CD4-positive, alpha-beta T cell (primary cell): Measurements from ENCODE around the gene DIPK1A. TPM values are rescaled to one million over a fixed set of nuclear protein-coding genes. Genes with fewer than 3 reads are reported as not detected.

Source experiments
- ATAC-seq: fragments of 200-7000 bp; cut with Tn5 transposase; one replicate; pipeline ENCODE4 v1.10.0; 2022; ENCODE audit warnings: mild to moderate bottlenecking; ENCODE audit not compliant: poor library complexity
- CTCF ChIA-PET: fragments of 350-600 bp; sonication (Branson Sonifier 250); formaldehyde crosslinking; loops from one replicate; lab custom pipeline; 2021; ENCODE audit warnings: antibody characterized with exemption, inconsistent platforms; lab: Charles Lee
- POLR2A ChIA-PET: fragments of 350-600 bp; sonication (Branson Sonifier 250); formaldehyde crosslinking; loops from one replicate; lab custom pipeline; 2021; ENCODE audit warnings: antibody characterized with exemption, inconsistent platforms; lab: Charles Lee
- DNase-seq, 14 experiments: peaks; one replicate each; pipeline ENCODE4 v3.0.0-alpha.2; 2013 to 2020; ENCODE audit warnings: mixed read lengths in 2 of 14
- H3K27ac ChIP-seq, 2 donors: one replicate each; pipeline versions ENCODE4 v1.5.1 to v1.7.0; 2013; ENCODE audit warnings: low read length in 2 of 2, low read depth in 1 of 2, mild to moderate bottlenecking in 1 of 2
- H3K27me3 ChIP-seq, 2 experiments: 1 replicate in 1 of 2; 2 replicates in 1 of 2; pipeline versions ENCODE4 v1.6.1 to v1.7.0; 2013; ENCODE audit warnings: low read length in 2 of 2, control low read depth in 1 of 2, mild to moderate bottlenecking in 1 of 2, moderate library complexity in 1 of 2; ENCODE audit not compliant: insufficient read depth in 2 of 2, control insufficient read depth in 1 of 2
- H3K36me3 ChIP-seq: one replicate; pipeline ENCODE4 v1.6.1; 2013; ENCODE audit warnings: low read length, control low read depth; ENCODE audit not compliant: insufficient read depth
- H3K4me1 ChIP-seq: one replicate; pipeline ENCODE4 v1.6.1; 2013; ENCODE audit warnings: low read length, control low read depth; ENCODE audit not compliant: insufficient read depth
- H3K4me3 ChIP-seq: one replicate; pipeline ENCODE4 v1.5.1; 2013; ENCODE audit warnings: mild to moderate bottlenecking, low read length, moderate library complexity
- H3K9me3 ChIP-seq, 2 experiments: 1 replicate in 1 of 2; 2 replicates in 1 of 2; pipeline versions ENCODE4 v1.6.1 to v1.7.0; 2013; ENCODE audit warnings: low read length in 2 of 2, mild to moderate bottlenecking in 2 of 2, control low read depth in 1 of 2, moderate library complexity in 1 of 2; ENCODE audit not compliant: control insufficient read depth in 1 of 2, insufficient read depth in 1 of 2
- H3K27ac Mint-ChIP-seq: one replicate; pipeline ENCODE4 v1.8.0; 2020; ENCODE audit warnings: mixed read lengths
- H3K27me3 Mint-ChIP-seq: one replicate; pipeline ENCODE4 v1.8.0; 2021; ENCODE audit warnings: mixed read lengths
- H3K36me3 Mint-ChIP-seq: one replicate; pipeline ENCODE4 v1.8.0; 2021; ENCODE audit warnings: low read depth, mixed read lengths
- H3K4me1 Mint-ChIP-seq: one replicate; pipeline ENCODE4 v1.8.0; 2021; ENCODE audit warnings: low read depth, mixed read lengths
- H3K4me3 Mint-ChIP-seq: one replicate; pipeline ENCODE4 v1.8.0; 2020; ENCODE audit warnings: mild to moderate bottlenecking, mixed read lengths
- H3K9me3 Mint-ChIP-seq: one replicate; pipeline ENCODE4 v1.8.0; 2020; ENCODE audit warnings: mixed read lengths
- intact Hi-C, 2 experiments: fragments of 100-400 bp; cut with DNase I in 1 of 2; cut with micrococcal nuclease in 1 of 2; formaldehyde crosslinking; loops; one replicate each; pipeline versions ENCODE4 v1.15.1 to v1.9.0; 2023 to 2025; cut with DNase I, micrococcal nuclease
- total RNA-seq, 174 experiments: library from RNA in 2 of 174; stranded (reverse) in 2 of 174; gene quantifications; one replicate each; pipeline ENCODE4 v1.2.3 and lab custom pipeline; 2021 to 2026
- TF ChIP-seq, protein P1 (sequence below): fragments of 200-600 bp; IDR thresholded peaks from one replicate; pipeline ENCODE4 v1.8.0; 2022; ENCODE audit warnings: antibody characterized with exemption, mild to moderate bottlenecking

Gene DIPK1A
- total RNA-seq, 2 experiments from 2014 or later: 7.0 to 7.3 TPM

GRCh38 chr1:92993581-92993980, 32.3 kb upstream of the DIPK1A start:
- no peaks in the 10 kb centered on the region for H3K9me3 ChIP-seq
- H3K27me3 ChIP-seq: no peaks in the 10 kb centered on the region
- H3K27ac ChIP-seq: no peak overlapping the region
- no peak for DNase-seq
- Mint-ChIP-seq H3K36me3 (no peaks in the 10 kb centered on the region), H3K27ac (peak overlapping the region; percentile 73), H3K27me3 (no peaks in the 10 kb centered on the region), H3K9me3 (no peaks in the 10 kb centered on the region), H3K4me3 (no peak overlapping the region), H3K4me1 (peaks cover 52% of the 10 kb centered on the region)
- no peaks in the 10 kb centered on the region for H3K36me3 ChIP-seq
- intact Hi-C loops: loop anchor here (5.0 to 10.0 kb wide), 3 partner anchors 36 to 699 kb away; partner anchors contain the start of genes GLMN (in 1 of the 2) and RPAP2 (in 1 of the 2)
- TF ChIP-seq, protein P1, sequence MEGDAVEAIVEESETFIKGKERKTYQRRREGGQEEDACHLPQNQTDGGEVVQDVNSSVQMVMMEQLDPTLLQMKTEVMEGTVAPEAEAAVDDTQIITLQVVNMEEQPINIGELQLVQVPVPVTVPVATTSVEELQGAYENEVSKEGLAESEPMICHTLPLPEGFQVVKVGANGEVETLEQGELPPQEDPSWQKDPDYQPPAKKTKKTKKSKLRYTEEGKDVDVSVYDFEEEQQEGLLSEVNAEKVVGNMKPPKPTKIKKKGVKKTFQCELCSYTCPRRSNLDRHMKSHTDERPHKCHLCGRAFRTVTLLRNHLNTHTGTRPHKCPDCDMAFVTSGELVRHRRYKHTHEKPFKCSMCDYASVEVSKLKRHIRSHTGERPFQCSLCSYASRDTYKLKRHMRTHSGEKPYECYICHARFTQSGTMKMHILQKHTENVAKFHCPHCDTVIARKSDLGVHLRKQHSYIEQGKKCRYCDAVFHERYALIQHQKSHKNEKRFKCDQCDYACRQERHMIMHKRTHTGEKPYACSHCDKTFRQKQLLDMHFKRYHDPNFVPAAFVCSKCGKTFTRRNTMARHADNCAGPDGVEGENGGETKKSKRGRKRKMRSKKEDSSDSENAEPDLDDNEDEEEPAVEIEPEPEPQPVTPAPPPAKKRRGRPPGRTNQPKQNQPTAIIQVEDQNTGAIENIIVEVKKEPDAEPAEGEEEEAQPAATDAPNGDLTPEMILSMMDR: no peak
- ATAC-seq: no peak
- H3K4me1 ChIP-seq: peaks cover 51% of the 10 kb centered on the region
- ChIA-PET CTCF (interaction anchor here (0.6 to 3.8 kb wide), 25 partner anchors 12 to 143 kb away, joined by 3 to 105 read pairs (median 5); partner anchors contain the start of gene DIPK1A), POLR2A (interaction anchor here (0.6 to 3.8 kb wide), 13 partner anchors 12 to 162 kb away, joined by 4 to 97 read pairs (median 6); partner anchors contain the start of genes DIPK1A, MTF2 and RPL5)
- no peak overlapping the region for H3K4me3 ChIP-seq

DNA sequence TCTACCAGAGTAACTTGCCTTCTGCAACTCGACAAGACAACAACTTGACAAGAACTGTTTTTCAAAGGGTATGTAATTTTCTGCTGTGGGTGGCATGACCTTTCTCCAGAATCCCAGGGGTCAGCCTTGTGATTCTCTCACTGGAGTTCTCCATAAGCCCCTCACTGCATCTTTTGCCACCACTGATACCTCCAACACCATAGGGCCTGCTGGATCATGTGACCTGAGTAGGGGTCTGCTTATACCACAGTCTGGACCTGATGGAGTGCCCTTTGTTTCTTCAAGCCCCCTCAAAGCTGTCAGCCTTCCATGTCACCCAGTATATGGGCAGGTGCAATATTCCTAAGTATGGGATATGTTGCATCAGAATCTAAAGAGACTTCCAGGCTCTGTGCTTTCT, 31.6 kb upstream of the DIPK1A start:
- DNase-seq (no peak), ATAC-seq (no peak)
- Mint-ChIP-seq H3K9me3 (no peaks in the 10 kb centered on the region), H3K4me3 (no peak overlapping the region), H3K27ac (peak overlapping the region; percentile 70), H3K36me3 (no peaks in the 10 kb centered on the region), H3K27me3 (no peaks in the 10 kb centered on the region), H3K4me1 (peaks cover 52% of the 10 kb centered on the region)
- no peaks in the 10 kb centered on the region for H3K27me3 ChIP-seq
- ChIA-PET CTCF (interaction anchor here (0.6 to 3.8 kb wide), 5 partner anchors 24 to 134 kb away, joined by 3 to 105 read pairs (median 47); partner anchors contain the start of gene DIPK1A), POLR2A (interaction anchor here (1.5 to 3.8 kb wide), 5 partner anchors 12 to 32 kb away, joined by 4 to 97 read pairs (median 15); partner anchors contain the start of gene DIPK1A)
- no peaks in the 10 kb centered on the region for H3K36me3 ChIP-seq
- H3K4me3 ChIP-seq: no peak overlapping the region
- no peak overlapping the region for H3K27ac ChIP-seq
- no peaks in the 10 kb centered on the region for H3K9me3 ChIP-seq
- TF ChIP-seq, protein P1: no peak
- intact Hi-C loops: loop anchor here (1.0 to 10.0 kb wide), 4 partner anchors 24 to 698 kb away; partner anchors contain the start of genes GLMN (in 1 of the 2) and RPAP2 (in 1 of the 2)
- peaks cover 51% of the 10 kb centered on the region for H3K4me1 ChIP-seq

GRCh38 chr1:92992054-92992453, 30.8 kb upstream of the DIPK1A start:
- H3K36me3 ChIP-seq: no peaks in the 10 kb centered on the region
- H3K4me3 ChIP-seq: no peak overlapping the region
- ATAC-seq: no peak
- H3K4me1 Mint-ChIP-seq: peaks cover 52% of the 10 kb centered on the region
- no peaks in the 10 kb centered on the region for H3K27me3 Mint-ChIP-seq
- DNase-seq: no peak
- intact Hi-C loops: loop anchor here (1.0 to 10.0 kb wide), 4 partner anchors 23 to 697 kb away; partner anchors contain the start of genes GLMN (in 1 of the 2) and RPAP2 (in 1 of the 2)
- ChIA-PET POLR2A (interaction anchor here (0.9 to 3.8 kb wide), 3 partner anchors 11 to 35 kb away, joined by 4 to 97 read pairs (median 25); partner anchors contain the start of gene DIPK1A), CTCF (interaction anchor here (3.5 to 3.8 kb wide), 2 partner anchors 23 to 32 kb away, joined by 71 to 105 read pairs; partner anchors contain the start of gene DIPK1A)
- H3K4me1 ChIP-seq: peaks cover 51% of the 10 kb centered on the region
- TF ChIP-seq, protein P1: no peak
- H3K27ac ChIP-seq: peak overlapping the region in 1 of 2 donors; percentile 50
- H3K36me3 Mint-ChIP-seq: no peaks in the 10 kb centered on the region
- no peaks in the 10 kb centered on the region for H3K27me3 ChIP-seq
- peak overlapping the region; percentile 70 for H3K27ac Mint-ChIP-seq
- peak overlapping the region; percentile 14 for H3K4me3 Mint-ChIP-seq
- H3K9me3 ChIP-seq: no peaks in the 10 kb centered on the region
- no peaks in the 10 kb centered on the region for H3K9me3 Mint-ChIP-seq
